Endodermal cell (in vitro differentiated cells): ENCODE measurements around the gene TNFRSF14. TPM values are rescaled to one million over a fixed set of nuclear protein-coding genes. Genes with fewer than 3 reads are reported as not detected.

ENCODE experiments used
- DNase-seq: peaks from one replicate; pipeline ENCODE4 v3.0.0-alpha.2; 2017
- H3K27ac ChIP-seq: 2 replicates; pipeline ENCODE4 v1.5.1; 2013; ENCODE audit warnings: mild to moderate bottlenecking, low read depth, low read length, moderate library complexity
- H3K27me3 ChIP-seq: 2 replicates; pipeline ENCODE4 v1.6.1; 2013; ENCODE audit warnings: mild to moderate bottlenecking, low read length, moderate library complexity; ENCODE audit not compliant: insufficient read depth, control insufficient read depth, poor library complexity, severe bottlenecking
- H3K36me3 ChIP-seq: 2 replicates; pipeline ENCODE4 v1.7.0; 2013; ENCODE audit warnings: mild to moderate bottlenecking, low read length, moderate library complexity; ENCODE audit not compliant: control insufficient read depth, insufficient read depth
- H3K4me1 ChIP-seq: one replicate; pipeline ENCODE4 v1.7.0; 2013; ENCODE audit warnings: low read length; ENCODE audit not compliant: control insufficient read depth, insufficient read depth
- H3K4me3 ChIP-seq: 2 replicates; pipeline ENCODE4 v1.5.1; 2013; ENCODE audit warnings: mild to moderate bottlenecking, low read length, moderate library complexity
- H3K9ac ChIP-seq: 2 replicates; pipeline ENCODE4 v1.6.1; 2013; ENCODE audit warnings: mild to moderate bottlenecking, low read length, moderate library complexity; ENCODE audit not compliant: poor library complexity, severe bottlenecking; ENCODE audit errors: extremely low read depth
- H3K9me3 ChIP-seq: 2 replicates; pipeline ENCODE4 v1.6.1; 2013; ENCODE audit warnings: mild to moderate bottlenecking, low read length, moderate library complexity; ENCODE audit not compliant: control insufficient read depth
- H3K27ac Mint-ChIP-seq: 2 replicates; pipeline ENCODE4 v1.8.0; 2020; ENCODE audit warnings: mixed read lengths
- H3K27me3 Mint-ChIP-seq: 2 replicates; pipeline ENCODE4 v1.8.0; 2021; ENCODE audit warnings: mild to moderate bottlenecking, mixed read lengths; ENCODE audit not compliant: insufficient read depth
- H3K36me3 Mint-ChIP-seq: 2 replicates; pipeline ENCODE4 v1.8.0; 2020; ENCODE audit warnings: low read depth, mixed read lengths
- H3K4me1 Mint-ChIP-seq: 2 replicates; pipeline ENCODE4 v1.8.0; 2020; ENCODE audit warnings: mixed read lengths
- H3K4me3 Mint-ChIP-seq: 2 replicates; pipeline ENCODE4 v1.8.0; 2020; ENCODE audit warnings: mild to moderate bottlenecking, moderate library complexity, mixed read lengths
- H3K9me3 Mint-ChIP-seq: 2 replicates; pipeline ENCODE4 v1.8.0; 2020; ENCODE audit warnings: mild to moderate bottlenecking, mixed read lengths
- CTCF ChIP-seq: fragments of 200-600 bp; sonication (generic); conservative IDR thresholded peaks from 2 replicates; pipeline ENCODE4 v1.5.0; 2021; ENCODE audit warnings: antibody characterized with exemption, mild to moderate bottlenecking
- WGBS, 2 experiments: methylation state at CpG; one replicate each; pipeline versions ENCODE4 v1.1.5 to v1.1.7; 2013; ENCODE audit warnings: missing lambda C conversion rate in 2 of 2, mixed read lengths in 1 of 2; ENCODE audit not compliant: insufficient coverage in 1 of 2, insufficient read length in 1 of 2; 5-methylcytosine and 5-hydroxymethylcytosine counted together
- total RNA-seq, 2 donors: library from RNA; stranded (reverse); fragmentation: NEBNext Ultra II Directional in 1 of 2; extraction: Animal tissue kit (Norgen Biotek cat#: 25700) in 1 of 2; gene quantifications; 2 replicates in 1 of 2; 3 replicates in 1 of 2; pipeline ENCODE4 v1.2.1, GENCODE V29; 2021

Gene TNFRSF14
- total RNA-seq, 2 donors from 2014 or later, result 0.29 to 0.46 TPM

- no peak for DNase-seq
- H3K27ac Mint-ChIP-seq, result no peak overlapping the region
- no peak for TF ChIP-seq CTCF
- no peaks in the 10 kb centered on the region for H3K36me3 Mint-ChIP-seq
- H3K4me3 Mint-ChIP-seq, result no peak overlapping the region
- Histone ChIP-seq H3K9me3 (no peaks in the 10 kb centered on the region), H3K4me3 (no peak overlapping the region), H3K27ac (peak overlapping the region; percentile 57), H3K9ac (no peak overlapping the region), H3K4me1 (no peaks in the 10 kb centered on the region), H3K27me3 (peaks cover 66% of the 10 kb centered on the region), H3K36me3 (no peaks in the 10 kb centered on the region)
- 61 to 70% methylated on average over 10 of the region's 10 CpGs for WGBS, 2 experiments
- H3K27me3 Mint-ChIP-seq, result peaks cover 62% of the 10 kb centered on the region
- no peaks in the 10 kb centered on the region for H3K9me3 Mint-ChIP-seq
- peaks cover 18% of the 10 kb centered on the region for H3K4me1 Mint-ChIP-seq
Measured at GRCh38 chr1:2528611-2528965, 27.6 kb upstream of the TNFRSF14 start.

- TF ChIP-seq CTCF, result peak; percentile 24
- no peak overlapping the region for H3K4me3 ChIP-seq
- no peaks in the 10 kb centered on the region for H3K4me1 ChIP-seq
- Mint-ChIP-seq H3K9me3 (no peaks in the 10 kb centered on the region), H3K4me1 (peaks cover 13% of the 10 kb centered on the region), H3K4me3 (peak overlapping the region; percentile 33), H3K36me3 (no peaks in the 10 kb centered on the region), H3K27me3 (peaks cover 67% of the 10 kb centered on the region), H3K27ac (no peak overlapping the region)
- H3K36me3 ChIP-seq, result no peaks in the 10 kb centered on the region
- 5 to 6% methylated on average over 31 to 84 of the region's 84 CpGs for WGBS, 2 experiments
- H3K9me3 ChIP-seq, result no peaks in the 10 kb centered on the region
- H3K27ac ChIP-seq, result peak overlapping the region; percentile 88
- no peak overlapping the region for H3K9ac ChIP-seq
- H3K27me3 ChIP-seq, result peaks cover 71% of the 10 kb centered on the region
- peak; percentile 92 for DNase-seq
Measured at GRCh38 chr1:2528966-2529783, 27.0 kb upstream of the TNFRSF14 start.

GRCh38 chr1:2529784-2530512 is 26.2 kb upstream of the TNFRSF14 start, which contains the start of gene HES5:
HES5 (minus strand) TSS chr1:2530263; CDS start chr1:2530164, 99 bp downstream.
- H3K4me1 Mint-ChIP-seq, result peaks cover 10% of the 10 kb centered on the region
- WGBS, 2 experiments, result 2 to 3% methylated on average over 58 to 91 of the region's 91 CpGs
- H3K4me3 ChIP-seq, result no peak within 1 kb of the TSS
- peak within 1 kb of the TSS; percentile 88 for H3K27ac ChIP-seq
- no peak within 1 kb of the TSS for H3K9ac ChIP-seq
- H3K4me1 ChIP-seq, result peaks cover under 1% of the 10 kb centered on the region
- no peaks in the 10 kb centered on the region for H3K9me3 Mint-ChIP-seq
- no peak within 1 kb of the TSS for H3K27ac Mint-ChIP-seq
- peaks cover 79% of the 10 kb centered on the region for H3K27me3 ChIP-seq
- TF ChIP-seq CTCF, result no peak
- no peaks in the 10 kb centered on the region for H3K36me3 Mint-ChIP-seq
- DNase-seq, result peak; percentile 86
- H3K4me3 Mint-ChIP-seq, result peak within 1 kb of the TSS; percentile 33
- no peaks in the 10 kb centered on the region for H3K9me3 ChIP-seq
- peaks cover 73% of the 10 kb centered on the region for H3K27me3 Mint-ChIP-seq
- H3K36me3 ChIP-seq, result no peaks in the 10 kb centered on the region
